Fibroblast of mammary gland (primary cell): ENCODE data around the gene ZBTB7C.

Source experiments
- DNase-seq: peaks from one replicate; pipeline ENCODE4 v3.0.0-alpha.2; 2010; ENCODE audit warnings: low read depth
- H3K4me3 ChIP-seq: 2 replicates; pipeline ENCODE4 v1.5.1; 2011; ENCODE audit warnings: low read depth, mild to moderate bottlenecking, low read length, moderate library complexity; ENCODE audit not compliant: control insufficient read depth
- TF ChIP-seq, protein P1 (sequence below): conservative IDR thresholded peaks from 2 replicates; pipeline ENCODE4 v1.5.1; 2011; ENCODE audit warnings: low read depth, low read length, inconsistent platforms; ENCODE audit not compliant: control insufficient read depth, insufficient read depth

Gene ZBTB7C

DNA sequence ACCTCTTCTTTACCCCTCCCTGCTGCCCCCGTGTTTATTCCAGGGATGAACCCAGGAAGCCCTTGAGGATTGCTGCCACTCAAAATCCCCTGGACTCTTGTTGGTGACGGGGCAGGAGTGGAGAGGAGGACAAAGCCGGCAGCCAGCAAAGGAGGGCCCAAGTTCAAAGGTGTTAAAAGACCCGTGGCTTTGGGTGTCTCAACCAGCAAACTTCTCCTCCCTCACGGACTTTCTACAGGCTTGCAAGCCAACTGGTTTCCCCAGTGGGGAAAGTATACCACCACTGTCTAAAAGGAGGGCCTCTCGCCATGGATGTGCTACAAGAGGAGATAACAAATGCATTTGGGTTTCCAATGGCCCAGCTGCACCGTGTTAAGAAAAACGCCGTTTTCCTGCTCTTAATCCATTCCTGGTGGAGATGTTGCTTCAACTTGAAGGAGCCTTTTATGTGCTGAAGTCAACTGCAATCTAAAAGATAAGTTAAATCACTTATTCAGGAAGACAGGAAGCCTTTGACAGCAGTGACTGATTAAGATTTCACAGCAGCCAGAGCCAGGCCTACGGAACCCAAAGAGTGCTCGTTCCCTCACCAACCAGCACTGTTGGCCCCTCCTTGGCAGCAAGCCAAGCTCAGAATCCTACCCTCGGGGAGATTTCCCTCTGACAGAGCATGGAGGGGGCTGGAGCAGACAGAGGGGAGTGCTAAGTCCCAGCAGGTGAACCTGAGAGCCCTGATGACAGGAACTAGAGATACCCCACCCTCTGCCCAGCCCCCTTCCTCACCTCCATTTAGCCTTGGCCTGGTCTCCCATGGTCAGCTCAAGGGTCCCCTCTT lies 57.8 kb downstream of the ZBTB7C start:
- no peak for DNase-seq
- TF ChIP-seq, protein P1, sequence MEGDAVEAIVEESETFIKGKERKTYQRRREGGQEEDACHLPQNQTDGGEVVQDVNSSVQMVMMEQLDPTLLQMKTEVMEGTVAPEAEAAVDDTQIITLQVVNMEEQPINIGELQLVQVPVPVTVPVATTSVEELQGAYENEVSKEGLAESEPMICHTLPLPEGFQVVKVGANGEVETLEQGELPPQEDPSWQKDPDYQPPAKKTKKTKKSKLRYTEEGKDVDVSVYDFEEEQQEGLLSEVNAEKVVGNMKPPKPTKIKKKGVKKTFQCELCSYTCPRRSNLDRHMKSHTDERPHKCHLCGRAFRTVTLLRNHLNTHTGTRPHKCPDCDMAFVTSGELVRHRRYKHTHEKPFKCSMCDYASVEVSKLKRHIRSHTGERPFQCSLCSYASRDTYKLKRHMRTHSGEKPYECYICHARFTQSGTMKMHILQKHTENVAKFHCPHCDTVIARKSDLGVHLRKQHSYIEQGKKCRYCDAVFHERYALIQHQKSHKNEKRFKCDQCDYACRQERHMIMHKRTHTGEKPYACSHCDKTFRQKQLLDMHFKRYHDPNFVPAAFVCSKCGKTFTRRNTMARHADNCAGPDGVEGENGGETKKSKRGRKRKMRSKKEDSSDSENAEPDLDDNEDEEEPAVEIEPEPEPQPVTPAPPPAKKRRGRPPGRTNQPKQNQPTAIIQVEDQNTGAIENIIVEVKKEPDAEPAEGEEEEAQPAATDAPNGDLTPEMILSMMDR, result no peak
- no peak overlapping the region for H3K4me3 ChIP-seq

DNA sequence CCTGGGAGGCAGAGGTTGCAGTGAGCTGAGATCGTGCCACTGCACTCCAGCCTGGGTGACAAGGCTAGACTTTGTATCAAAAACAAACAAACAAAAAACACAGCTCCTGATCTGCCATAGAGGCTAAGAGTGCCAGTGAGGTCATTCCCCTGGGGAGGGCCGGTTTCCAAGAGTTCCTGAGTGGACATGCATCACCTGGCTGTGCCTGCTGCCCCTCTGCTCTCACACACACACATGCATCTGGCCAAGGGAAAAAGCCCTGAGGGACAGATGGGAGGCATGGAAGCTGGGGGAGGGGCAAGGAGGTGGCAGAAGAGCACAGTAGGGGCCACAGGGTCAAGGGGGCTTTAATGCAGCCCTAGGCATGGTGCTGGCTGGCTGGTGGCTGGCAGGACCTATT lies 60.4 kb downstream of the ZBTB7C start:
- no peak for DNase-seq
- H3K4me3 ChIP-seq, result no peak overlapping the region
- TF ChIP-seq, protein P1, result no peak

DNA sequence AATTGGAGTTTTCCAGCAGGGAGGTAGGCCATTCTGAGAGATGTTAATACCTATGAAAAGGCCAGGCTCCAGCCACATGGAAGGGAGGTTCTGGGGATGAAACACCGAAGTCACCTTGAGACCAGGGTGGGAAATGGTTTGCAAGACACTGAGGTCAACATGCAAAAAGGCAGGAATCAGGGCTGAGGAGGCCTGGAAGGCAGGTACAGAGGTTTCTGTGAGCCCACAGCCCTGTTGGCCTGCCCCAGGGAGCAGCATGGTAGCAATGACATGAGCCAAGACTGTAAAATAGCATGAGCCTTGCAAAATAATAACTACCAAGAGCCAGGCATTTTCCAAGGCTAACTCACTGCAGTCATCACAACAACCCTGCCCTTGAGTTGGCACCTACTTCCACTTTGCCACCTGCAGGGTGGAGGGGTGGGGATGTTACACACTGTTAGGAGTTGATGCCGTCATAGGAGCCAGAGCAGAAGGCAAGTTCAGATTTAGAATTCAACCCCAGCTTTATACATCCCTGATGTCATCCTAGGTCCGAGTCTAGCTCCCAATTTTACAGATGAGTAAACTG lies 61.3 kb downstream of the ZBTB7C start:
- H3K4me3 ChIP-seq, result no peak overlapping the region
- no peak for DNase-seq
- TF ChIP-seq, protein P1, result no peak

DNA sequence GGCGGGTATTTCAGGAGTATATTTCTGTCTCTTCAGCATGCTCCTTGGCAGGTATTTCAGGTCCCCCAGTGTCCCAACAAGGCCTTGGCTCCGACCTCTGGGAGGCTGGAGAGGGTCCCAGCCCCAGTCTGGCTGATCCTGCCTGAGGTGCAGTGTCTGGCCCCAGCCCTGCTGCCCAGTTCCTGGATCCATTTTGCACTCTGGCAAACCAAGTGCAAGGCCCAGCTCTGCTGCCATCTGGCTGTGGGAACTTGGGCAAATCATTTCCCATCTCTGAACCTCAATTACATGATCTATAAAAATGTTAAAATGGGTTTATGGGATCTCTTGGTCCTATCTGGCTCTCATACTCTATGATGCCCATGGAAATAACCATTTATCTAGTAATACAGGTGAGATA lies 63.6 kb downstream of the ZBTB7C start:
- DNase-seq, result peak; percentile 34
- H3K4me3 ChIP-seq, result no peak overlapping the region
- TF ChIP-seq, protein P1, result peak; percentile 59

DNA sequence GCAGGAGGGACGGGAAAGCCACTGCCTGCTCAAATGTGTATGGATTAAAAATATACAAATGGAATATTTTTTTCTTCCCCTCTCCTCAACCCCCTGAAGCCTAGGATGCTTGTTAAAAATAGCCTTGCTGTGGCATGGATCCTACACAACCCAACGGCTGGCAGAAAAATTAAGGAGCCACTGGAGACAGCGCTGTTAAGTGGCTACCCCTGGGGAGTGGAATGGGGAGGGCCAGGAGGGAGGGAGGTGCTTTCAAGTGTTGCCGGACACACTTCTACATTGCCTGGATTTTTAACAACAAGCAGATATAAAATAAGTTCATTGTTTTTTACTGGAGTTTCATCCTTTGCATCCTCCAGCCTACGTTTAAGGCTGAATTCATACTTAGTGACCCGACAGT lies 66.6 kb downstream of the ZBTB7C start:
- TF ChIP-seq, protein P1, result no peak
- no peak overlapping the region for H3K4me3 ChIP-seq
- DNase-seq, result no peak

DNA sequence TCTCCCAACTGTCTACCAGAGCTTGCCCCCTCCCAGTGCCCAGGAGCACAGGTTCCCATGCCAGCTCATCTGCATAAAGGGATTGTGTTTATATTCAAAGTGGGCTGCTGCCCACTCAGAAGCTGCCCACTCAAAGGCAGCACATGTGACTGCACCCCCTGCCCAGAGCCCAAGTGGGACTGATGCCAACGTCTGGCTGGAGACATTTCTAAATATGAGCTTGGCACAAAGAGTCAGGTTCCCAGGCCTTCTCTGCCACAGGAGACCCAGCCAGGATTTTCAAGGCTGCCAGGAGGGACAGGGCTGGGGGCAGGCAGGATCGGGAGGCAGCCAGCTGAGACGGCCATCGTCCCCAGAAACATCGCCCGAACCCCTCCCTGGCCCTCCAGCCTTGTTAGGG lies 67.1 kb downstream of the ZBTB7C start:
- DNase-seq, result no peak
- TF ChIP-seq, protein P1, result no peak
- H3K4me3 ChIP-seq, result no peak overlapping the region

DNA sequence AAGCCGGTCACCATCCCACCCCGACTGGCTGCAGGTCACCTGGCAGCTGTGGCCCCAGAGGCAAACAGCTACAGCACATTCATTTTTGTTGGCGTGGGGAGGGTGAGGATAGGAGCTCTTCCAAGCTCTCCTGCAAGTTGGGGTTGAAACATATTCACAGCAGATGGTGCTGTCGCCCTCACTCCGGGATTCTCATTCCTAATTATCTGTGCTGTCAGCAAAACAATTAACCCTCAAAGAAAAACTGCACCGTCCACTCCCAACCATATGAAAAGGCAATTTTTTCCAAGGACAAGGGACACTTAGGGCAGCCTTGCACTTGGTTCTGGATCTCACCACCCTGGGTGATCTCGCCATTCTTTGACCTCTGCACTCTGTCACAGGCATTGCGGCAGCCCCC lies 68.6 kb downstream of the ZBTB7C start:
- TF ChIP-seq, protein P1, result no peak
- H3K4me3 ChIP-seq, result no peak overlapping the region
- DNase-seq, result no peak
